ENCODE results near the gene UIMC1.
"Not testable (repeated sequence)": the region's sequence is repeated elsewhere in the genome, so short reads cannot be mapped to it uniquely, and the experiment has no call there.

Gene UIMC1

DNA sequence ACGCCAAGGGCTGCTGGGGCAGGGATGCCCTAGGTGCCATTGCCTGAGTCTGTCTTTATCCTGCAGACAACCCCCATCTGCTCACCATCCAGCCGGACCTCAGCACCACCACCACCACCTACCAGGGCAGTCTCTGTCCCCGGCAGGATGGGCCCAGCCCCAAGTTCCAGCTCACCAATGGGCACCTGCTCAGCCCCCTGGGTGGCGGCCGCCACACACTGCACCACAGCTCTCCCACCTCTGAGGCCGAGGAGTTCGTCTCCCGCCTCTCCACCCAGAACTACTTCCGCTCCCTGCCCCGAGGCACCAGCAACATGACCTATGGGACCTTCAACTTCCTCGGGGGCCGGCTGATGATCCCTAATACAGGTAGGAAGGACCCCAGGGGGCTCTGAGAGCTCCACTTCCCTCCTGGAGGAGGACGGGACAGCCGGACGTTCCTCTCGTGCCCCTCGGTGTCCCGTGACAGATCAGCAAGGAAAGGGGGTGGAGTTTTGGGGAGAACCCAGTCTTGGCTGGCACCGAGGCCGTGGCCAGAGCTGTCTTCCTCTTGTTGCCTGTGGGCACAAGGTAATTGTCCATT is 132.3 kb downstream of the UIMC1 start:
- DNase-seq (ENCODE audit: low spot score): no peak
- TF ChIP-seq, protein P1, sequence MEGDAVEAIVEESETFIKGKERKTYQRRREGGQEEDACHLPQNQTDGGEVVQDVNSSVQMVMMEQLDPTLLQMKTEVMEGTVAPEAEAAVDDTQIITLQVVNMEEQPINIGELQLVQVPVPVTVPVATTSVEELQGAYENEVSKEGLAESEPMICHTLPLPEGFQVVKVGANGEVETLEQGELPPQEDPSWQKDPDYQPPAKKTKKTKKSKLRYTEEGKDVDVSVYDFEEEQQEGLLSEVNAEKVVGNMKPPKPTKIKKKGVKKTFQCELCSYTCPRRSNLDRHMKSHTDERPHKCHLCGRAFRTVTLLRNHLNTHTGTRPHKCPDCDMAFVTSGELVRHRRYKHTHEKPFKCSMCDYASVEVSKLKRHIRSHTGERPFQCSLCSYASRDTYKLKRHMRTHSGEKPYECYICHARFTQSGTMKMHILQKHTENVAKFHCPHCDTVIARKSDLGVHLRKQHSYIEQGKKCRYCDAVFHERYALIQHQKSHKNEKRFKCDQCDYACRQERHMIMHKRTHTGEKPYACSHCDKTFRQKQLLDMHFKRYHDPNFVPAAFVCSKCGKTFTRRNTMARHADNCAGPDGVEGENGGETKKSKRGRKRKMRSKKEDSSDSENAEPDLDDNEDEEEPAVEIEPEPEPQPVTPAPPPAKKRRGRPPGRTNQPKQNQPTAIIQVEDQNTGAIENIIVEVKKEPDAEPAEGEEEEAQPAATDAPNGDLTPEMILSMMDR (IDR thresholded peaks at IDR 0.05; ENCODE audit: extremely low read depth, missing control alignments): no peak

DNA sequence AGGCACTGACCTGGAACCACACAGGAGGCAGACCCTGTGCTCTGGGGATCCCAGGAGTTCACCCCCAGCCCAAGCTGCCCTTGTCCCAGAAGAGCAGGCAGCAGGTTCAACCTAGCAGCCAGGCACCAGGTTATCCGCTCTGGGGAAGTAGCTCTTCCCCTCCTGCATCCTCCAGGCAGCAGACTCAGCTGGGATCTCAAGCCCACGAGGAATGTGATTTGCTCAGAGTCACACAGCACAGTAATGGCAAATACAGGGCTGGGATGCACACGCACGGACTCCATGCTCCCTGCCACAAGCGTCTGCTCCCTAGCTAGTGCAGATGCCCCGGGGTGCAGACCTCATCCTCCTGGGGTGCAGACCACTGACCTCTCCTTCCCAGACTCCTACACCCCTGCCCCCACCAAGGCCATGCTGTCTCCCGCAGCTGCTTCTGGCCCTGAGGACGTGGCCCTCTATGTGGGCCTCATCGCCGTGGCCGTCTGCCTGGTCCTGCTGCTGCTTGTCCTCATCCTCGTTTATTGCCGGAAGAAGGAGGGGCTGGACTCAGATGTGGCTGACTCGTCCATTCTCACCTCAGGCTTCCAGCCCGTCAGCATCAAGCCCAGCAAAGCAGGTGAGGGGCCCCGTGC is 132.9 kb downstream of the UIMC1 start:
- TF ChIP-seq, protein P1 (IDR thresholded peaks at IDR 0.05; ENCODE audit: extremely low read depth, missing control alignments): no peak
- no peak for DNase-seq (ENCODE audit: low spot score)

DNA sequence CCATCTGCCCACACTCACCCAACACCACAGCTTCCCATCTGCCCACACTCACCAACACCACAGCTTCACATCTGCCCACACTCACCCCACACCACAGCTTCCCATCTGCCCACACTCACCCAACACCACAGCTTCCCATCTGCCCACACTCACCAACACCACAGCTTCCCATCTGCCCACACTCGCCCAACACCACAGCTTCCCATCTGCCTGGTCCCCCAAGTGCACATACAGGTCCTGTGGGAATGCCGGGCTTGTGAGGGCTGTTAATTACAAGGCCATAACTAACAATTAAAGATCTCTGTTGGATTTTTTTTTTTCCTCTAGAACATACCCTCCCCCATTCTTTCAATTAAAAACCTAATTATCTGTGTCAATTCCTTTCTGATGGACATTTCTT is 133.6 kb downstream of the UIMC1 start:
- not testable (repeated sequence) for DNase-seq (ENCODE audit: low spot score)

DNA sequence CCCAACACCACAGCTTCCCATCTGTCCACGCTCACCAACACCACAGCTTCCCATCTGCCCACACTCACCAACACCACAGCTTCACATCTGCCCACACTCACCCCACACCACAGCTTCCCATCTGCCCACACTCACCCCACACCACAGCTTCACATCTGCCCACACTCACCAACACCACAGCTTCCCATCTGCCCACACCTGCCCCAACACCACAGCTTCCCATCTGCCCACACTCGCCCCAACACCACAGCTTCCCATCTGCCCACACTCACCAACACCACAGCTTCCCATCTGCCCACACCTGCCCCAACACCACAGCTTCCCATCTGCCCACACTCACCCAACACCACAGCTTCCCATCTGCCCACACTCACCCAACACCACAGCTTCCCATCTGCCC is 134.0 kb downstream of the UIMC1 start:
- DNase-seq (ENCODE audit: low spot score): not testable (repeated sequence)

DNA sequence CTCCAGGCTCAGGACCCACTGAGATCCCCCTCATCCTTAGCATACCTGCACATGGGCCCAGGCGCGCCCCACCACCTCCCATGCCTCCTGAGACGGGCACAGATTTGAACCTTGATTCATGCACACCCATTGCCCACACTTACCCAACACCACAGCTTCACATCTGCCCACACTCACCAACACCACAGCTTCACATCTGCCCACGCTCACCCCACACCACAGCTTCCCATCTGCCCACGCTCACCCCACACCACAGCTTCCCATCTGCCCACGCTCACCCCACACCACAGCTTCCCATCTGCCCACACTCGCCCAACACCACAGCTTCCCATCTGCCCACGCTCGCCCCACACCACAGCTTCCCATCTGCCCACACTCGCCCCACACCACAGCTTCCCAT is 135.9 kb downstream of the UIMC1 start:
- not testable (repeated sequence) for DNase-seq (ENCODE audit: low spot score)

DNA sequence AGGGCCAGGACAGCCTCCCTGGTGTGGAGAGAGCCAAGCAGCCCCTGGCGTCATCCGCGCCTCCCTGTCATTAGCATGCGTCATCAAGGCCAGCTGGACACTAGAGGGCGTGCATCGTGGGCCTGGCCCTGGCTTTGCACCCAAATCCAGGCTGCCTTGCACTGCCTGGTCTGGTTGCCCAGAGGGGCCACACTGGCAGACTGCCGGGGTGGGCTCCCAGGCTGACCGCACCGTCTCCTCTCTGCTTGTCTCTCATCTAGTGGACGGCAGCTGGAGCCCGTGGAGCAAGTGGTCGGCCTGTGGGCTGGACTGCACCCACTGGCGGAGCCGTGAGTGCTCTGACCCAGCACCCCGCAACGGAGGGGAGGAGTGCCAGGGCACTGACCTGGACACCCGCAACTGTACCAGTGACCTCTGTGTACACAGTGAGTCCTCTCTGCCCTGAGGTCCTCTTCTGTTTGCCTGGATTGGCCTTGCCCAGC is 136.4 kb downstream of the UIMC1 start:
- TF ChIP-seq, protein P1 (IDR thresholded peaks at IDR 0.05; ENCODE audit: extremely low read depth, missing control alignments): no peak
- DNase-seq (ENCODE audit: low spot score): no peak

DNA sequence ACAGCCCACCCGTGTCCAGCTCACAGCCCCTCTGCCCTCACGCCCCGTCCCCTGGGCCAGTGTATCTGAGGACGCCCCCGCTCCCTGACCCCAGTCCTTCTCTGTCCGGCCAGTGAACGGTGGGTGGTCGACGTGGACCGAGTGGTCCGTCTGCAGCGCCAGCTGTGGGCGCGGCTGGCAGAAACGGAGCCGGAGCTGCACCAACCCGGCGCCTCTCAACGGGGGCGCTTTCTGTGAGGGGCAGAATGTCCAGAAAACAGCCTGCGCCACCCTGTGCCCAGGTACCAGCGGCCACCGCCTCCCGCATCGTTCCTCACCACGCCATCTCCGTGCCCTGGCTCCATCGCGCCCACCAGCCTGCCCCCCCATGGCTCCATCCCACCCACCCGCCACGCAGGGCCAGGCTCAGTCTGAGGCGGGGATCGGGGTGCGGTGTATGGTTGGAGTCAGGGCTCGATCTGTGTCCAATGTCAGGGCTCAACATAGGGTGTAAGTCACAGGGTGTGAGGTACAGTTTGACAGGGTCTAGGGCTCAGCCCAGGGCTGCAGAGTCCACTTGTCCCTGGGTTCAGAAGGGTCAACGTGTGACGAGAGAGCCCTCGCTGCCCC is 137.0 kb downstream of the UIMC1 start:
- TF ChIP-seq, protein P1 (IDR thresholded peaks at IDR 0.05; ENCODE audit: extremely low read depth, missing control alignments): no peak
- DNase-seq (ENCODE audit: low spot score): no peak

DNA sequence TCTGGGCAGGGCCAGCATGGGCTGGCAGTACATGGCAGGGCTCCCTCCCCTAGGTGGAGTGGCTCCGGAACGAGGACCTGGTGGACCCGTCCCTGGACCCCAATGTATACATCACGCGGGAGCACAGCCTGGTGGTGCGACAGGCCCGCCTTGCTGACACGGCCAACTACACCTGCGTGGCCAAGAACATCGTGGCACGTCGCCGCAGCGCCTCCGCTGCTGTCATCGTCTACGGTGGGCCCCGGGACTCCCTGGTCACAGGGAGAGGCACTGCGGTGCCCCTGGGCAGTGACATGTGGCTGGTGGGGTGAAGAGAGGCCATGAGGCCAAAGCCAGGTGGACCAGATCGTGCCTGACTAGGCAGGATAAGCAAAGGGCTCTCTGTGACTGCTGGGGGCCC is 137.8 kb downstream of the UIMC1 start:
- DNase-seq (ENCODE audit: low spot score): no peak
- TF ChIP-seq, protein P1 (IDR thresholded peaks at IDR 0.05; ENCODE audit: extremely low read depth, missing control alignments): no peak

DNA sequence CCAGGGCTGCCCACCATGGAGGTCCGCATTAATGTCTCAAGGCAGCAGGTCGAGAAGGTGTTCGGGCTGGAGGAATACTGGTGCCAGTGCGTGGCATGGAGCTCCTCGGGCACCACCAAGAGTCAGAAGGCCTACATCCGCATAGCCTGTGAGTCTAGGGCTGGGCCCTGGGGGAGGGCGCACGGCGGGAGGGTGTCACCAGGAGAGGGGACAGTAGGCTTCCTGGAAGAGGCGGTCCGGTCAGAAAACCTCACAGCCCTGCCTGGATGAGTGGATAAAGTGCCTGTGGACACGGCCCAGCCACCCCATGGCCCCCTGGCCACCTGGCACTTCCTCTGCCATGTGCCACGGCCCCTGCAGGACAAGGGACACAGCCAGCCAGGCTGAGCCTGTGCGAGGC is 138.5 kb downstream of the UIMC1 start:
- TF ChIP-seq, protein P1 (IDR thresholded peaks at IDR 0.05; ENCODE audit: extremely low read depth, missing control alignments): no peak
- no peak for DNase-seq (ENCODE audit: low spot score)

Measured in GM20000 (cell line).